Pulmonary artery endothelial cell (primary cell): ENCODE results near the gene SIM2. TPM values are rescaled to one million over a fixed set of nuclear protein-coding genes. Genes with fewer than 3 reads are reported as not detected.

ENCODE experiments used
- DNase-seq: peaks from one replicate; pipeline ENCODE4 v3.0.0-alpha.2; 2011; ENCODE audit warnings: low read depth, low spot score
- total RNA-seq: library from RNA; depleted of rRNA; stranded (reverse); fragments of >200 nt; gene quantifications from 2 replicates; pipeline ENCODE4 v1.2.3, GENCODE V29; 2014

Gene SIM2
- total RNA-seq, 1 donor from 2014 or later = 0.07 TPM

DNA sequence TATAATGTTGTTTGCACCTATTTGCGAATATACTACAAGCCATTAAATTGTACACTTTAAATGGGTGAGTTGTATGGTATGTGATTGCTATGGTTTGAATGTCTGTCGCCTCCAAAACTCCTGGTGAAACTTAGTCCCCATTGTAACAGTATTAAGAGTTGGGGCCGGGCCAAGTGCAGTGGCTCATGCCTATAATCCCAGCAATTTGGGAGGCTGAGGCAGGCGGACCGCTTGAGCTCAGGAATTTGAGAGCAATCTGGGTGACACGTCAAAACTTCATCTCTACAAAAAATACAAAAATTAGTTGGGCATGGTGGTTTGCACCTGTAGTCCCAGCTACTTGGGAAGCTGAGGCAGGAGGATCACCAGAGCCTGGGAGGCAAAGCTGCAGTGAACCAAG is 12.0 kb upstream of the SIM2 start:
- DNase-seq = no peak

DNA sequence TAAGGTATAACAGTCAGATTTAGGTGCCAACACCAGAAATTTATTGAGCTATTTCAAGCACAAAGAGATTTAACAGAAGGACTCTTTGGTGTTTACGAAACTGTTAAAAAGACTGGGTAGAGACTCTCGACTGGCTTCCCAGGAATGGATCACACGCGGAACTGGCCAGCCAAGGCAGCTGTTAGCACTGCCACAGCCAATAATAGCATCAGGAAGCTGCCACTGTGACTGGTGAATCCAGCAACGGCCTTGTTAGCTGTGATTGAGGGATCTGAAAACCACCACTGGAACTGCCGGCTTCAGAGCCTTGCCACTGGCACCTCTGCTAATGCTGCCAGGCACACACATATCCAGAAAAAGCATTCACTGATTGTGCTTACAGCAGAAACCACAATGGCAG is 10.6 kb upstream of the SIM2 start:
- no peak for DNase-seq

DNA sequence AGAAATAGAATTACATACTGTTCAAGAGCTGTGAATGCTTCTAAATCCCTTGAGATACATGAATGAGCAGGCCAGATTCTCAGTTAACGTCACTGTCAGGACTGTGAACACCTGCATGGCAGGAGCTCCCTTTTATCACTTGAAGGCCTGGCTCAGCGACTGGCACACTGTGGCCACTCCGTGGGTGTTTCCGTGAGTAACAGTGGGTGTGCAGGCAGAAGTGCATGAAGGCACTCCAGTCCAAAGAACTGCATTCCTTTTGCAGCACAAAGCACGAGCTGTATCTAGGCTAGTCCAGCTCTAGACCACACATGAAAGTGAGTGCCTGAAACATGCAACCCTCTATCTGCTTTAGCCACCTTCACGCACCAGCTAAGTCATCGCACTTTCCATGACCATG is 9.6 kb upstream of the SIM2 start:
- no peak for DNase-seq

DNA sequence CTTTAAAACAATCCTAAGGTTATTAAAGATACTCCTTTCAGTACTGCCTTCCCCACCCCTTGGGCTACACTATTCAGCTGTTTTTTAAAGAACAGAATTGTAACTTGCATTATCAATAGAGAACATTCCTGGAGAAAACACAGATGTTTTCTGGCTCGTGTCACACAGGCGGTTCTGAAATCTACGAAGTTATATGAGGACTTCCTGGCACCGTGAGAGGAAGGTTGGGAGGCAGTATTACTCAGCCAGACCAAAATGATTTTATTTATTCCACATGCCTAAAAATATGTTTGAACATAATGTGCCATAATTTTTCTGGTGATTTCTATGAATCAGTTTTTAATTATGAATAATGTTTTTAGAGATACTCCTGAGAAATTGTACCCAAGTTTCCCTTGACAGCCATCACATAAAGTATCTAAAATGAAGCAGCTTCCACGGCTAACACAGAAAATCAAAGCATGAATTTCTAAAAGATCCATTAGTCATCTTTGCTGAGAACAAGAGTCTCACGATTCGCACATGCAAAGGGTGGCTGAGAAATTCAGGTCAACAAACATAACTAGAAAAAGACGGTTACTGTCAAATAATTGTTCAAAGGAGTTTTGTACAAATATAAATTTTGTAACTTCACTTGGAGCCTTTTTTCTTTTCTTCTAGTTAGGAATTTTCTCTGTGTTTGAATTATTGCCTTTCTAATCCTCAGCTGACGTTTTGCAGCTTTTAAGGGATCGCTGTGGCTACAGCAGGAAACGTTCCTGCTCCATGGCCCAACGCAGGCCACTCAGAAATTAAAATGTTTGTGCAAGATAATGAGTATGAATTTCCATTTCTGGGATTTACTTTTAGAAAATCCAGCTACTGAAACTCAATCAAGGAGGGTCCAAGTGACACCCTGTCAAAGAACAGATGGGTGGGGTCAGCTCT is 8.0 kb upstream of the SIM2 start:
- DNase-seq = no peak

DNA sequence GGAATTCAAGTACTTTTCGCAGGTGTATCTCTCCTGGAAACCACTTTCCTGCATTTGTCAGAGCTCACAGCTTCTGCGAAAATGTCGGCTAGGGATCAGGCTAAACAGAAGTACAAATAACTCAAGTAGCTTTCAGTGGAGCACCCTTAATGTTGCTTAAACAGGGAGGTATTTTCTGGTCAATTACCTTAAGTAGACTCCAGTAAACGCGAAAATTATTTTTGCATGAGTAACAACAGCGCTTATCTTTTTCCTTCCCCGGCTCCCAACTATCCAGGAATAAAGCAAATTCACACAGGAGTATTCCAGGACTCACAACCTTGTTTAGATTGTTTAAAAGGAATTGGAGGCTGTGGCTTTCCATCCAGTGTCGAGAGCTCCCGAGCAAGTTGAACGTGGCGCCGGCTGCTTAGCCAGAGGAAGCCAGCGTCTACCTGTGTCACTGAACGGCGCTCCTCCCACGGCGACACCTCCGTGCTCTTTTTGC is 7.3 kb upstream of the SIM2 start:
- no peak for DNase-seq

DNA sequence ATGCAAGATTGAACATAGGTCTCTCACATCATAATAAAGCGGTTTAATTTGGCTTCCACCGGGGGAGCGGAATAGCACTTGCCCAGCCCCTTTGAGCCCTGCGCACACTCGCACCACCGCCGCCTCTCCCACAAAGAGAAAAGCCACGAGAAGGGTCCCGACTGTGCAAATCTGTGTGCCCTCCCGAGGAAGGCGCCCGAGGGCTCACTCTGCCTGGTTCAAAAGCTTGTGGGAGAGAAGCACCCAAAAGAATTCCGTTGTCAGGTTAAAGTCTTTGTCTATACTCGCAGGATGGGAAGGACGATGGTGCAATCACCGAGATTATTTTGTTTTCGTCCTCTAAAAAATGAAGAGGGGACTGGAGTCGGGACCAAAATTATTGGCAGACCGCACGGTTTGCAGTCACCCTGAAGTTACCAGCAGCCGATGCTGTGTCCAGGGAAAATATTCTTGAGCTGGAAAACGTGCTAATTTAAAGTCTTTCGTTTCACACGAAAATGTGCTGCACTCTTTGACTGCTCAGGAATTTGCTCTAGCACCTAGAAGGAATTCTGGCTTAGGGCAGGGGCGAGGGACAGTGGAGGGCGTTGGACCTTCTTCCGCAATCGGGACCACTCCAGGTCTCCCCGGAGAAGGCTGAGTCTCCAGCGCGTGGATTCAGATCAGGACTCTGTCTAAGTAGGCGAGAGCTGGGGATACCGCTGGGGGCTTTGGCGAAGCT is 6.6 kb upstream of the SIM2 start:
- DNase-seq = no peak

DNA sequence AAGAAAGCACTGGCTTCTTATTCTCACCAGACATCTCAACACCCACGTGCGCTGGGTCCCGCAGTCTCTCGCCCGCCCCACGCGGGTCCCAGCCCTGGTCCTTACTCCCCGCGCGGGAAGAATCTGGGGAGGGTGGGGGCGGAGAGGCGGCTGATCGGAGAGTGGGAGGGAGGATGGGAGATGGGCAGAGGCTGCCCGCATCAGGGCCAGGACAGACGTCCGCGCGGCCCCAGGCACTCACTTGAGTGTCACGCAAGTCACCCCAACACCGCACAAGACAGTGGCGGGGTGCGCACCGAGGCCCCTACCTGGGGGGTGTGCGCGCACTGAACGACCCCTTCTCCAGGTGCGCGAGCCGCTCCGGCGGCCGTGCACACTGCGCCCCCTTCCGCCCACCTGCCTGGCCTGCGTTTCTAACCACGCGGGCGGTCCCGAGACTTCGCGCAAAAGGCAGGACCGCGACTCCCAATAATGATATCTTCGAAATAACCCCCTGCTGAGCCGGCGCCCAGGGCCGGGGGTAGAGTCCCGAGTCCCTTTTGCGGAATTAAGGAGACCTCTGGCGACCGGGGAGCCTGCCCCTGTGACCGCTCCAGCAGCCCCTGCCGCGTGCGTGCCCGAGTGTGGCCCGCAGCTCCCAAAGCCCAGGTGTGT is 6.0 kb upstream of the SIM2 start:
- DNase-seq = no peak

DNA sequence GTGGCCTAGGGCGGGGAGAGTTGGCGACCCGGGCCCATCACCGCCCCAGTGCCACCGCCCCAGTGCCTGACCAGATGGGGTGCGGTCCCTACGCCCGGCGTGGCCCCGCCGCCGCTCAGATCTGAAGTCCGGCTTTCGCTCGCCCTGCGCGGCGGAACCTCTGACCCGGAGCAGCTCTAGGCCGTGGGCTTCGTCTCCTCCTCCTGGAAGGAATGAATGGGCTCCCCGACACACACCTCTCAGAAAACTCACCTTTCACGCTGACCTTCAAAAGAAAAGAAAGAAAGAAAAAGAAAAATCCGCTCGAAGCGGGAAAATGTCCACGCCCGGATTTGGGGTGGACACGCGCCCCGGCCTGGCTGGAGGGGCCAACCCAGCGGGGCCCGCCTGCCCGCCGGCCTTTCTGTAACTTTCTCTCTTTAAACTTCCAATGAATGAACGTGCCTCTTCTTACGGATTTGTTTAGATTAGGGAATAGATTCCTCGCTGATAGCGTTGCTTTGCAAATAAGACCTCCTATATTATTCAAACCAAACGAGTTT is 5.4 kb upstream of the SIM2 start:
- no peak for DNase-seq

DNA sequence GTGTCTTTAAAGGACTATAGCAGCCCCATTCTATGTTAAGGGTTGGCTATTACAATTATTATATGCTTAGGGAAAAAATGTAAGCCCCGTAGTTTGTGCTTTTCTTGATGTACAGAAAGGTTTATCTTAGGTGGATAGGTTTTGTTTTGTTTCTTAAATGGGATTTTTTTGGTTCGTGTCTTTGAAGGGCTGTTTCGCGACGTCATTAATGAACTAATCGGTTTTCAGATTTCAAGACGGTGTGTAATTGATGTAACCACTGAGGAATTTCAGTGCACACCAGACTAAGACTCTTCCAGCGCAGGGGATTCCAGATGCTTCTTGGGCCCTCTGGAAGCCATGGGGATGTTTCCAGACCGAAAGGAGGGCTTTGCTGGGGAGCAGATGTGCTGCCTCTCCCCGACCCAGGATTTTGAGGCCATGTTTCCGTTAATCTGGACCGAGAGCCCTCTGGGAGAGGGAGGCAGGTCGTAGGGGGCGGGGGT is 4.8 kb upstream of the SIM2 start:
- DNase-seq = no peak

DNA sequence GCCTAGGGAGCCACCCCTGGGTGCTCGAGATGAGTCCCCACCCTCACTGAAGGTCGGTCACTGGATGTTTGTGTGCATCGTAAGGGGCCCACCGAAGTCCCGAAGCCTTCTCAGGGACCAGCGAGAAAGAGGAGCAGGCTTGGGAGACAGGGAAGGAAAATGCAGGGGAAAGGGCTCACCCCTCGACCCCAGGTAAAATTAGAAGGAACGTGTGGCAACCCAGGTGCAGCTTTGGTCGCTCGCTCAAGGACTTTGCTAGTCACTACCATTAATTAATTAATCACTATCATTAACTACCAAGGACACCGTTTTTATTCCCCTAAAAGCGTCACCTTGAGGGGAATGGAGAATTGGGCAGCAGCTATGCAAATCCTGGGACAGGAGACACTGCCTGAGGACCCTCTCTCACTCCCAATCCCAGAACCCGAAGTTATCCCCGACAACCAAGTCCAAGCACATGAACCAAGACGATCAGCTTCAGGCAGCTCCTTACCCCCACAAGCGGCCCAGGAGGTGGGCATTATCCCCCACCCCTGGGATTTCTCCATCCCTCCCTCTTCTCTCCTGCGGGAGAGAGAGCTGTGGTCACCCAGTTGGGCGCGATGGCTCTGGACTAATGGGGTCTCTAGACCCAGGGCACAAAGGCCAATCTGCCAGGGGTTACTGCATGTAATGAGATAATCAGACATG is 4.2 kb upstream of the SIM2 start:
- DNase-seq = no peak

DNA sequence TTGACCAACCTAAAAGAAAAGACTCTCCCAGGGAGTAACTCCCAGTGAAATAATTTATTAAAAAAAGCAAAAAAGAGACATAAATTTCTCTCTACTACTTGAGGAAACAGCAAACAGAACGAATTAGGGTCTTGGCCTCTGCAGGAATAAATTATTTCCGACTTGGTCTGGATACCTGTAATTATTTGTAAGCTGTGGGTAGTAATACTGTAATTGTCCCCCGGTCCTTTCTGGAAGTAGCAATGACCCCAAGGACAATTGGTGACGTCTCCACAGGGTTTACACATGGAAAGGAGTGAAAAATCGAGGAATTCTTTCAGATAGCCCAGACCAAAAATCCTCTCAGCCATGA is 3.7 kb upstream of the SIM2 start:
- DNase-seq = no peak

DNA sequence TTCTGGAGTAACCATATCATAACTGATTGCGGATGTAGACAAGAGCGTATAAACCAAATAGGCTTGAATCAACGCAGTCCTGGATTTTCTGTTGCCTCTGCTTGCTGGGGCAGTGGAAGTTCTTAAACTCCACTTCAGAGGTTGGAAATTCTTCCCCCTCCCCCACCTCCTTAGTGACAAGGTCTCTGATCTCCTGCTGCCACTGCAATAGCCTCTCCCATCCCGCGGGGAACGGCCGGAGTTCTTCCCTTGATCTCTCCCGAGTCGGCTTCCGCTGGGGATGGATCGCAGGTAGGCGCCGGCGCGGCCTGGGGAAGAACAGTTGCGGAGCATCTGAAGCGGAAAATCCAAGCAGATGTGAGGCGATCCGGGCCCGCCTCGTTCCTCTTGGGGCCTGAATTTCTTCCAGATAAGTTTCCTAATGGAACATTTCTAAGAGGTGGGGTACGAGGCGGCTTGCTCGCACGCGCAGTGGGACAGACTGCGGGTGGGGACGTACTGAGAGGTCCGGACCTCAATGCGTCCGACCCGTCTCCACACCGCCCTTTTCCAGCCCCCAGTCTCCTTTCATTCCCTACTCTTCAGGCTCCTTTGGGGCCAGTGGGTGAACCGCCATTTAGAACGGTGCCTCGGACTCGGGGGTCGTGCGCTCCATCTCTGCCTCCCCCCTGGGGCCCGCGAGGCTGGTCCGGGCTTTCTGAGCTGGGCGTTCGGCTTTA is 3.1 kb upstream of the SIM2 start:
- DNase-seq = no peak

DNA sequence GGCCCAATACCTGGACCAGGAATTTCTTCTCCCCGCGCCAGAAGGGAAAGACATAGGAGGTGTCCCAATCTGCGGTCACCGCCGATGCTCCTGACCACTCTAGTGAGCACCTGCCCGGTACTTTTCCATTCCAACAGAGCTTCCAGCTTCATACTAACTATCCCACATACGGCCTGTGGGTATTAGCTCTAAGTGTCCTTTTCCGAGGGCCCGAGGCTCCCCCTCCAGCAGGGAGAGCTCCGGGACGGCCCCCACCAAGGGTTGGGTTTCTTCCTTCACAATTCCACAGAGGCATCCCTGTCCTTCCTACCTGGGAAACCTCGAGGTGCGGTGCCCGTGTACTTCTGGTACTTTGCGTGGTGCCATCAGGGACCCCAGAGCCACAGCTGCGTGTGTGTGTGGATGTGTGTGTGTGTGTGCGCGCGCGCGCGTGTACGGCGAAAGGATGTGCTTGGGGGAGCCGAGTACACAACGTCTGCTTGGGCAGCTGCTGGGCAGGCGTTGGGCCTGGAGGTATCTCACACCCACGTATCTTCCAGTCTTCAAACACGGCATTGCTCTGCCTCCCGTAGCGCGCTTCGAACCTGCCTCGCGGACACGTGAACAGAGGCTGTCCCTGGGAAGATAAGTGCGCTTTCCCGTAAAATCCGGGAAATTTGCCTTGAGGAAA is 2.4 kb upstream of the SIM2 start:
- DNase-seq = no peak

DNA sequence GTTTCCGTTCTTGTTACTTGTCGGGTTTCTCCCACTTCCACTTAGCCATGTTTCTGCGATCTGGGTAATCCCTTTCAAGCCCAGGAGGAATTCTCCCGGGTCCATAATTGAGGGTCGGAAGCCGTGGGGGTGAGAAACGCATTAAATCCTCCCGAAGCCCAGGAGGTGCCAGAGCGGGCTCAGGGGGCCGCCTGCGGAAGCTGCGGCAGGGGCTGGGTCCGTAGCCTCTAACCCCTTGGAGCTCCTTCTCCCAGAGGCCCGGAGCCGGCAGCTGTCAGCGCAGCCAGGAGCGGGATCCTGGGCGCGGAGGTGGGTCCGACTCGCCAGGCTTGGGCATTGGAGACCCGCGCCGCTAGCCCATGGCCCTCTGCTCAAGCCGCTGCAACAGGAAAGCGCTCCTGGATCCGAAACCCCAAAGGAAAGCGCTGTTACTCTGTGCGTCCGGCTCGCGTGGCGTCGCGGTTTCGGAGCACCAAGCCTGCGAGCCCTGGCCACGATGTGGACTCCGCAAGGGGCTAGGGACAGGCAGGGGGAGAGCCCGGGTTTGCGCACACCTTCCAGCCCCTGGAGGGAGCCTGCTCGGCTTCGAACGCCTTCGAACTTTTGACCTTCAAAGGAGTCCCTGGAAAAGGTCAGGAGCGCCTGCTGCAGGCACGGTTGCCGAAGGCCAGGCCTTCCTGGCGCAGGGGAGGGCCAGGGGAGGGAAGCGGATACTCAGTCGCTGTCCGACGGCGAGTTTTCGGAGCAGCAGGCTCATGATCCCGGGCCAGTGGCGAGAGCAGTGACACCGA is 1.7 kb upstream of the SIM2 start:
- no peak for DNase-seq

DNA sequence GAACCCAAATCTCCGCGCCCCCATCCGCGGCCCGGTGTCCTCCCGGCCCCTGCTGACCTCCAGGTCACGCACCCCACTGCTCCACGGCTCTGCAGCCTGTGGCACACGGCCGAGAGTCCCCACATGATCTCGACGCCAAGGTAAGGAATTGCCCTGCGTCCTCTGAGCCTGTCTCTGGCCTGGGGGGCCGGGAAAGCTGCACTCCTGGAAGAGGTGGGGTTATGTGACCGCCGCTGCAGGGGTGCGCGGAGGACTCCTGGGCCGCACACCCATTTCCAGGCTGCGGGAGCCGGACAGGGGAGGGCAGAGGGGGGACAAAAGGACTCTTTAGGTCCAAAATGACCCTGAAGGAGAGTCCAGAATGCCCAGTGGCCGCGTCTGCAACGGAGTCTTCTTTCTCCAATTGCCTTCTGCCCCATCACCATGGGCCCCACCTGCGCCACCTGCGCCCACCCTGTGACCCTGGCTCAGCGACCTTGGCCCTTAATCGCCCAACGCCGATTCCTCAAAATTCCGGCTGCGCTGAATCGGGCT is 997 bp upstream of the SIM2 start:
- no peak for DNase-seq

DNA sequence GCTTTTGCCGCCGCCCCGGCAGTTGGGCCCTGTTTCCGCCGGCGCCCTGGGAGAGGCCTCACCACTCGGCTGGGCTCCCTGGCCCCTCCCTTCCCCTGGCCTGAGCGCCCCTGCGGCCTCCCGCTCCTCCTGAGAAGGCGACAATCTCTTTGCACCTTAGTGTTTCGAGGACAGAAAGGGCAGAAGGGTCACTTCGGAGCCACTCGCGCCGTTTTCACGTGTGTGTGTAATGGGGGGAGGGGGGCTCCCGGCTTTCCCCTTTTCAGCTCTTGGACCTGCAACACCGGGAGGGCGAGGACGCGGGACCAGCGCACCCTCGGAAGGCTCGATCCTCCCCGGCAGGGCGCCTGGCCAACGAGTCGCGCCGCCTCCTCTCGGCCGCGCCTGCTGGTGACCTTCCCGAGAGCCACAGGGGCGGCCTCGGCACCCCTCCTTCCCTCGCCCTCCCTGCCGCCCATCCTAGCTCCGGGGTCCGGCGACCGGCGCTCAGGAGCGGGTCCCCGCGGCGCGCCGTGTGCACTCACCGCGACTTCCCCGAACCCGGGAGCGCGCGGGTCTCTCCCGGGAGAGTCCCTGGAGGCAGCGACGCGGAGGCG is 432 bp upstream of the SIM2 start:
- no peak for DNase-seq

DNA sequence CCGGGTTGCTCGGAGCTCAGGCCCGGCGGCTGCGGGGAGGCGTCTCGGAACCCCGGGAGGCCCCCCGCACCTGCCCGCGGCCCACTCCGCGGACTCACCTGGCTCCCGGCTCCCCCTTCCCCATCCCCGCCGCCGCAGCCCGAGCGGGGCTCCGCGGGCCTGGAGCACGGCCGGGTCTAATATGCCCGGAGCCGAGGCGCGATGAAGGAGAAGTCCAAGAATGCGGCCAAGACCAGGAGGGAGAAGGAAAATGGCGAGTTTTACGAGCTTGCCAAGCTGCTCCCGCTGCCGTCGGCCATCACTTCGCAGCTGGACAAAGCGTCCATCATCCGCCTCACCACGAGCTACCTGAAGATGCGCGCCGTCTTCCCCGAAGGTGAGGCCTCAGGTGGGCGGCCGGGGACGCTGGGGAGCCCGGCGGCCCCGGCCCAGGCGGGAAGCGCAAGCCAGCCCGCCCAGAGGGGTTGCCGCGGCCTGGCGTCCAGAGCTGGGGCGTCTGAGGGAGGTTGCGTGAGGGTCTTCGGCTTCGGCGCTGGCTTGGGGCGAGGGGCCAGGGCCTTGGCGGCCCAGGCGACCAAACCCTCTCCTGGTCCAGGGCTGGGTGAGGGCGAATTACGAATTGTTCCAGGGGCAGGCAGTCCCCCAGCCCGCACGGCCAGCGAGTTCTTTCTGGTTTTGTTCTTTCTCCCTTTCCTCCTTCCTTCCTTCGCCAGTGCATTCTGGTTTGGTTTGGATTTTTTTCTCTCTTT is 805 bp downstream of the SIM2 start:
- no peak for DNase-seq
